Omental fat pad (tissue), 4 donors: ENCODE results near the gene HSP90AB1. TPM values are rescaled to one million over a fixed set of nuclear protein-coding genes. Genes with fewer than 3 reads are reported as not detected.
"Not testable (repeated sequence)": the region's sequence is repeated elsewhere in the genome, so short reads cannot be mapped to it uniquely, and the experiment has no call there.

Experiments
- ATAC-seq: fragments of 150-250 bp; one replicate; pipeline ENCODE4 v1.9.1; 2016; ENCODE audit warnings: mild to moderate bottlenecking, moderate library complexity; ENCODE audit not compliant: low FRiP score
- DNase-seq: peaks from one replicate; pipeline ENCODE4 v3.0.0-alpha.2; 2019; ENCODE audit warnings: low spot score
- total RNA-seq, 4 donors: library from RNA; depleted of rRNA; stranded (reverse); fragments of >200 nt; gene quantifications; one replicate each; pipeline ENCODE4 v1.1.0, GENCODE V29; 2016
- TF ChIP-seq, protein P1 (sequence below), 3 donors: fragments of 450-650 bp; IDR thresholded peaks; one replicate each; pipeline ENCODE4 v1.5.1; 2016 to 2017; ENCODE audit warnings: antibody characterized with exemption in 3 of 3, mild to moderate bottlenecking in 3 of 3, moderate library complexity in 2 of 3

Gene HSP90AB1
- total RNA-seq, 4 donors from 2014 or later: 553 to 1,198 (median 846) TPM

DNA sequence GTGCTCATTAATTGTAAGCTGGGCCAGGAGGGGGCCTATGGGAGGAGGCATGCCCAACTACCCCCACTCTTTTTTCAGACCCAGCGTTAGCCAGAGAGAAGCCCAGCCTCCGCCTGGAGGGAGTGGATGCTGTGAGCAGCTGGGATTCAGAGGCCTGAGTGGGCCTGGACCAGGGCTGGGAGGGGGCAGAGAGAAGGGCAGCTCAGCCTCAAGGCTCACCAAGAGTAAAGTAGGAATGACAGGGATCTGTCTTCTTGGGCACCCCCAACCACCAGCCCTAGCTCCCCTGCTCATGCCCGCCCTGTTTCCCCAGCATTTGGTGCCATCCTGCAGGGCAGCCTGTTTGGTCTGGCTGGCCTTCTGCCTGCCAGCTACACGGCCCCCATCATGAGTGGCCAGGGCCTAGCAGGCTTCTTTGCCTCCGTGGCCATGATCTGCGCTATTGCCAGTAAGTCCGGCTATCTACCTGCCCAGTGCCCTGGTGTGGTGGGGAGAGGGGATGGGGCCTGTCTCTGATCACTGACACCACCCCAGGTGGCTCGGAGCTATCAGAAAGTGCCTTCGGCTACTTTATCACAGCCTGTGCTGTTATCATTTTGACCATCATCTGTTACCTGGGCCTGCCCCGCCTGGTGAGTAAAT, 16.7 kb upstream of the HSP90AB1 start:
- DNase-seq: no peak
- TF ChIP-seq, protein P1, sequence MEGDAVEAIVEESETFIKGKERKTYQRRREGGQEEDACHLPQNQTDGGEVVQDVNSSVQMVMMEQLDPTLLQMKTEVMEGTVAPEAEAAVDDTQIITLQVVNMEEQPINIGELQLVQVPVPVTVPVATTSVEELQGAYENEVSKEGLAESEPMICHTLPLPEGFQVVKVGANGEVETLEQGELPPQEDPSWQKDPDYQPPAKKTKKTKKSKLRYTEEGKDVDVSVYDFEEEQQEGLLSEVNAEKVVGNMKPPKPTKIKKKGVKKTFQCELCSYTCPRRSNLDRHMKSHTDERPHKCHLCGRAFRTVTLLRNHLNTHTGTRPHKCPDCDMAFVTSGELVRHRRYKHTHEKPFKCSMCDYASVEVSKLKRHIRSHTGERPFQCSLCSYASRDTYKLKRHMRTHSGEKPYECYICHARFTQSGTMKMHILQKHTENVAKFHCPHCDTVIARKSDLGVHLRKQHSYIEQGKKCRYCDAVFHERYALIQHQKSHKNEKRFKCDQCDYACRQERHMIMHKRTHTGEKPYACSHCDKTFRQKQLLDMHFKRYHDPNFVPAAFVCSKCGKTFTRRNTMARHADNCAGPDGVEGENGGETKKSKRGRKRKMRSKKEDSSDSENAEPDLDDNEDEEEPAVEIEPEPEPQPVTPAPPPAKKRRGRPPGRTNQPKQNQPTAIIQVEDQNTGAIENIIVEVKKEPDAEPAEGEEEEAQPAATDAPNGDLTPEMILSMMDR (IDR thresholded peaks at IDR 0.05): no peak
- ATAC-seq: no peak

GRCh38 chr6:44231426-44231825, 15.5 kb upstream of the HSP90AB1 start:
- not testable (repeated sequence) for DNase-seq, ATAC-seq

GRCh38 chr6:44232676-44233566, 14.0 kb upstream of the HSP90AB1 start:
- TF ChIP-seq, protein P1 (IDR thresholded peaks at IDR 0.05): no peak
- no peak for ATAC-seq
- no peak for DNase-seq

GRCh38 chr6:44233567-44234100, 13.3 kb upstream of the HSP90AB1 start:
- ATAC-seq (no peak), DNase-seq (no peak)
- TF ChIP-seq, protein P1 (IDR thresholded peaks at IDR 0.05): no peak

DNA sequence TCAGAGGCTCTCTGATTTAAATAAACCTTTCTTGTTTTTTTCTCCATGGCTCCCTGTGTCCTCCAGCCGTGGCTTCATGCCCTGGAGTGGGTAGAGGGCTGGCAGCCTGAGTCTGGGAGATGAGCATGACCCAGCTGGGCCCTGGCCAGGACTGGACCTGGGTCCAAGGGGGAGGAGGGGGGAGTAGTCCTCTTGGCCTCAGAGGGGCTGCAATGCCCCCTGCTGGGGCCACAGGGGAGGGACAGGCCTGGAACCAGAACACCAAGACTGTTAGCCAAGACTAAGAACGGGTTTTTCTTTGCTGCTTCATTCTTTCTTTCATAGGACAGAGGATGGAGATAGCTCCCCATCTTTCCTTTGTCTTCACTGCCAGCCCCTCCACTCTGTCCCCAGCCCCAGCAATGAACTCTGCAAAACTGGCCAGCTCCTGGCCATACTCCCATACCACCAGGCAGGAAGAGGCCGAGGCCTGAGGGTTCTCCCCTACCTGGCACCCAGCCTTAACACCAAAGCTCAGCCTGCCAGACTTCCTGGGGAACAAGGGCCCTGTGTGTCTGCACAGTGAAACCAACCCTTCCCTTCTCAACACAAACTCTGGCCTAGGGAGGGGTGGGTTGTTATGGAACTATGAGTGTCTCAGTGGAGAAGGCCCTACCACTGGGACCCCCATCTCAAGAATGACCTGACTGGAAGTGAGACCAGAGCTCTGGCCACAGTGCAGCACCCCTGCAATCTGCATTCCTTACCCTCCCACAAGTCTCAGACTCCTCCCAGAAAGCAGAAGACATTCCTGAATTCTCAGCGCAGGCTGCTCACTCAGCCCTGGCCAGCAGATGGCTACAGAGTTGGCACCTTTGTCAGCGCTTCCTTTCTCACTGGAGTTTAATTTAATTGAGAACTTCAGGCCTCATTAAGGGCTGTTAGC, 12.5 kb upstream of the HSP90AB1 start:
- TF ChIP-seq, protein P1 (IDR thresholded peaks at IDR 0.05): peak in 1 of 3 donors; percentile 45
- DNase-seq: no peak
- ATAC-seq: peak; percentile 63

- no peak for ATAC-seq
- DNase-seq: no peak
- TF ChIP-seq, protein P1 (IDR thresholded peaks at IDR 0.05): no peak
Measured at GRCh38 chr6:44235269-44235668, 11.6 kb upstream of the HSP90AB1 start.
